ENCODE measurements around the gene TDRD5. TPM values are rescaled to one million over a fixed set of nuclear protein-coding genes. Genes with fewer than 3 reads are reported as not detected.

The TDRD5 gene, protein sequence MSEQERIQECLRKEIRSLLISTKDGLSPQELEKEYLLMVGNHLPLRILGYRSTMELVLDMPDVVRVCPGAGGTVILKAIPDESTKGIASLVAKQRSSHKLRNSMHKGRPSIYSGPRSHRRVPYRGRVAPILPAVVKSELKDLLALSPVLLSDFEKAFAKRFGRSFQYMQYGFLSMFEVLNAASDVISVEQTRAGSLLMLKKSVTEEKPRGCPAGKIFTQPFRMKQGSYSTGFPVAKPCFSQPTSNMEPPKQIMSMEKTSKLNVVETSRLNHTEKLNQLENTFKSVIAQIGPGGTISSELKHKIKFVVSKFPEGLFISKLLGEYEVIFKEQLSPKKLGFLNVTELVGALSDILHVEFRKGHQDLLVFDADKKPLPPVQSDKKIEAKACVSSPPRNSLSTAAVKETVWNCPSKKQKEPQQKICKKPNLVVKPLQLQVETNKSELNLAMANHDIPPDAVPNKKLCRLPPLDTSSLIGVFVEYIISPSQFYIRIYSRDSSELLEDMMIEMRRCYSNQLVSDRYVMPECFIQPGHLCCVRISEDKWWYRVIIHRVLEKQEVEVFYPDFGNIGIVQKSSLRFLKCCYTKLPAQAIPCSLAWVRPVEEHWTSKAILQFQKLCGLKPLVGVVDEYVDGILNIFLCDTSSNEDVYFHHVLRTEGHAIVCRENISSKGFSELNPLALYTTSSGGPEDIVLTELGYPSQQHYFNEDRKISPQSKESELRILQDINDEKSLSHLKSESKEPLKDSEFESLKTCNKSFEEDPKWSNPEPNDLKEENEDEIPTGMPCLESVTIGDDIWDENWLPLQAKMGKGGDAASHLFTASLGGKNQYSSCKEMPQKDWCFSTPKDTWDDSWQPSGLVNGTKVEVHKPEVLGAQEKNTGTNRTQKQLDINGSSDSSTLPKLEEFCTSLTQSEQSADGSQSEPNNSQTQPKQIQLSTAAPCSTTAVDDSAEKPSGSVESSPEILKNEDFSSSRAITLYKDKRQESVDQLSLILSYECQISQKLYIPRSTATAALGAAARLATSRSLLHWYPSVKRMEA
- total RNA-seq: under 1 TPM in 1 of 2 donors, not detected in 1; 0.12 TPM
- long read RNA-seq: 0 reads

DNA sequence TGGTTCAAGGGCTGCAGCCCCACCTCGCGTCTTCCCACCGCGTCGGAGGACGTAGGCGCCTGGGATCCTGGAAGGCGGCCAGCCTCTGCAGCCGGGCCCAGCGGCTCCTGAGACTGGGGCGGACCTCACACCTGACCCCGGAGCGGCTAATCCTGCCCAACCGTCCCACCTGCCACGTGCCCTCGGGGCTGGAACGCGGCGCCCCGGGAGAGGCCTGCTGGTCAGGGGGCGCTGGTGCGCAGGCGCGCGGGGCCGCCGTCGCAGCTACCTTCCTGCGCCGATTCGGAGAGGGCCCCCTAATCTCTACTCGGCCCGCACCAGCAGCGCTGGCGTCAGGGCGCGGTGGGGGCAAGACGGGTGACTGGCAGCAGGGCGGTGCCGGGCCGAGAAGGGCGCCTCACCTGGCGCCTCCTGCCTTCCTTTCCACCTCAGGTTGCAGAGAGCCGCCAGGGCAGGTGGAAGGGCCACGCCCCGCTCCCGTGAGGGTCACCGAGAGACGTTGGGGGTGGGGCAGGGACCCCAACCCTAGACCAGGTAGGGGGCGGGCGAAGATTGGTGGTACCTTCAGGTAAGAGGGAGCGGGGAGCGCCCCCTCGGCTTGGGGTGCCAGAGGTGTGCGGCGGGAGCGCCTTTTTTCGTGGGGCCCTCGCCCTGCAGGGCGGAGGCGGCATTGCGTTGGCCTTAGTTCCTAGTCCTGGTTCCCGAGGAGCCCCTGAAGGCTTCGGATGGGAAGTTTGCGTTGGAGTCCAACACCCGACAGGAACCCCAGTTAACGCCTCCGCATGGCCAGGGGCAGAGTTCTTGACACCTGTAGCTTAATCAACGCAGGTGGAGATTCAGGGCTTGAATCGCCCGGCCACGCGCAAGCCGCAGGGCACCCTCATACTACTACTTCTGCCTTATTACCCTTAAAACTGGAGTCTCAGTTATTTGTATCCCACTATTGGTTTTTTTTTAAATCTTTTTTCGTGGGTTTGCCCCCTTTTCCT is at the start of gene TDRD5:
Gene TDRD5 (plus strand): TSS at position 241 of the 989 bp plus-strand sequence. CDS start 784 bp downstream, outside the sequence.
- DNase-seq: no peak
- ATAC-seq: peak in 1 of 2 donors; percentile 45
- intact Hi-C loops (cut with DNase I): no loop called here

DNA sequence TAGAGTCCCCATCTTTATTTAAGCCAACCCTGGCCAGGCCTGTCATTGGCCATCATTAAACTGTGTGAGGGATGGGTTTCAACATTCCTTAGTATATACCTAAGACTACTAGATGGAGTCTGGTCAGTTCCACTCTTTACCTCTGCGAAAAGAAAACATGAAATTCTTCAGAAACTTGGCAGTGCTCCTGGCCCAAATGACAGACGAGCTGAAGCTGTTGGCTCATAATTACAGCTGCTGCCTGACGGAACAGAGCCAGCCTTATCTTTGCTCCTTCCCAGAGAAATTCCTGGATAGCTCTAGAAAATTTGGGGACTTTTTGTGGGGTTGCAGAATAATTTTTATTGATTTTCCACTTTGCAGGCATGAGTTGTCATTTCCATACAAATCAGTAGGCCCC is 46.3 kb upstream of the TDRD5 start:
- DNase-seq (no peak), ATAC-seq (no peak)
- intact Hi-C loops (cut with DNase I): no loop called here

DNA sequence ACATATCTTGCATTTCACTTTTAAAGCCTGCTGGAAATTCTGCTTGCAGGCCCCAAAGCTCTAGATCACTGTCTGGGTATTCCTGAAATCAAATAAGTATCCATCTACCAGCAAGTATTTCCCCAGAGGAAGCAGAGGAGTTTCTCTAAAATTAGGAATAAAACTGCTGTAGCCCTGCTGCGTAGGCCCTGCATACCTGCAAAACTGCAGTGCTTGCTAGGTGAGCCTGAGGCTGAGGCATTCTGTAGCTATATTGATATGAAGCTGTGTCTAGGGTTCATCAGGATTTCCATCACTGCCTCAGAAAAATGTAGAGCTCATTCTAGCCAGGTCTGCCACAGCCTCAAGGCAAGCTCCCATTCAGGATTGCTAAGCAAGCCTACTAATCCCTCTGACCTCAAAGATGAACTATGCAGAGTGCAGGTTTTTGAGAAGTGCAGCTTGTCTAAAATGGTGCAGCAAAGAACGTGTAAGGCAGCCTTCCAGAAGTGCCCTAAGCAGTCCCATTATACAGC is 44.6 kb upstream of the TDRD5 start:
- DNase-seq (no peak), ATAC-seq (no peak)
- intact Hi-C loops (cut with DNase I): no loop called here

DNA sequence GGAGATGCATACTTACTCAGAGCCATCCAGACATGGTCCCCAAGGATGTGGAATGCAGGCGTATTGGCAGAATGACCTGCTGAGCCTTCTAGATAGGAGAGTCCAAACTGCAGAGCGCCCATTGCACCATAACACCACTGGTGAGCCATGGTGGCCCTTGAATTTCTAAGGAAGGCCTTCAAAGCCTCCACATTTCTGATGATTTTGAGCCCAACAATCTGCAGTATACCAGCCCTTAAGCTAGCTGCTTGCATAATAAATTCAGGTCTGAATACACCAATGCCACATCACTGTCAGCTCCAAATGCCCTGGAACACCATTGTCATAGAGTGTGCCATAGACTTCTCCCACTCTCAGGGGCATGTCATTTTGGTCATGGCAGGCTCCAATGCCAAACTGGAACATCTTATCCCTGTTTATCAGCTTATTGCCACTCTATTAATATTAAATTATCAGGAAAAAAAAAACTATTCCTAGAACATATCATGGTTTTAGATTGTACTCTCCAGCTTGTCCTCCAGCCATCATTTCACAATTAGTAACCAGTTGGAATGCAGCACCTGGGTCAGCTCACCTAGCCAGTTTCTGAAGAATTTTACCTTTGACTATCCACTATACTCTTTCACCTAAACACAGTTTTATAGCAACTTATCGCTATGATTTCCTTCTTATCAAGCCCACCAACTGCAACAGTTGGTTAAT is 42.8 kb upstream of the TDRD5 start:
- ATAC-seq (no peak), DNase-seq (no peak)
- intact Hi-C loops (cut with DNase I): no loop called here

DNA sequence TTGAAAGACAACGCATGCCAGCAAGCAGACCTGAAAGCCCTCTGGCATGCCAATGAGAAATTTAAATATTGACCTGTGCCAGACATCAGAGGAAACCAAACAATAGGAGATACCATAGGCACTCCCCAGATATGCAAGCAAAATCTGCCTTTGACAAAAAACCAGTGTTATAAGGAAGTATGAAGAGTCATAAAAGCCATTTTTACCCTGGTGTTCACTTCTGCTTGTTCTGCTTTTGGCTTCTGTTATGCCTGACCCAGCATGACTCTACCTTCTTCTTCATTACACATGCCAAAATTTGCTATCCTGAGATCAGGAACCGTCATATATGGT is 42.3 kb upstream of the TDRD5 start:
- ATAC-seq (no peak), DNase-seq (no peak)
- intact Hi-C loops (cut with DNase I): no loop called here

DNA sequence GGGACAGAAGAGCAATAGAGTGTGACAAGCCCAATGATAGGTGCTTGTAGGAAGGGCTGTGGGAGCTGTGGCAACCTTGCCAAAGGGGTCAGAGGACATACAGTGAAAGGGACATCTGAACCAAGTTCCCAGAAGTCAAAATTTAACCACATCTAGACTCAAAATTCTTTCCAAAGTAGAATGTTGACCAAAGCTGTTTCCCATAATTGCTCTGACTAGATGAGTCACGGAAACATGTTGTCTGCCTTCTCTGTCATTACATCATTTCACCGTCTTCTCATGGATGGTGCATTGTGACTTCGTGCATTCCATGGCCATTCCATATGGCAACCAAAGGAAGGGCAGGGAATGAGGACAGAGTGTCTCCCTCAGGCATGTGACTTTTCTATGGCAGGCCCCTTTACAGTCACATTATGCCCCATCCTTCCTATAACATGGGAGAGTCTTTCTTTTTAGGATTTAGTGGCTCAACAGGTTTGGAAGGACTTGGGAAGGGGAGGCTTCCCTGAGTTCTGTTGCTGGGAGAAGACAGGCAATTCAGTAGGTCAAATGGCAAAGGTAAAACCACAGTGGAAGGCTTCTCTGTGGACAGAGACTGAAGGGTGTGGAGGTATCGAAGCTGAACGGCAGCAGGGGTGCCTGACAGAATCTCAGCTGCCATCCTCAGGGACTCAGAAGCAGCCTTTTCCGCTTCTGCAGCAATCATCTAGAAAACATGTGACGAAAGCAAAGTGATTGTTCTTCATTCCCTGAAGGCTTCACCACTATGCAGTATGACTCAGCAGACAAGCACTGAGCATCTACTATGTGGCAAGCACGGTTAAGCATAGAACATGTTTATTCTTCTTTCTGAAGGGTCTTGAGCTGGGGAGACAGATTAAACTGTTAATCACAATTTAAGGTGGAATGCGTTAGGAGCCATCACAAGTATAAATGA is 40.6 kb upstream of the TDRD5 start:
- DNase-seq (no peak), ATAC-seq (peak in 1 of 2 donors; percentile 53)
- intact Hi-C loops (cut with DNase I): no loop called here

DNA sequence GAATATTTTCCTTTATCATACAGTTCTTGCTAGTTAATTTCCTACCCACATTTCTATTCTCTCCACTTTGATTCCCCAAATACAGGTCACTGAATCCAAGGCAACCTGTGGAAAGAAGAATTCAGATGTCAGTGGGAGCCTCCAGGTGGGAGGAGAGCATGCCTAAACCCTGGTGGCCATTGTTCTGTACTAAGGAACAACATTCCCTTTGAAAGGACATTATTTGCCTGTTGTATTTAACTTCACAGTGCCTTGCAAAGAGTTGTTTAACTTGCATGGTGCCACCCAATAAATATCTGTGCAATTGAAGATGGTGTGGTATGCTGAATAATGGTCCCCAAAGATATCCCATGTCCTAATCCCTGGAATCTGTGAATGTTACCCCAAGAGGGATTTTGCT is 37.2 kb upstream of the TDRD5 start:
- DNase-seq: no peak
- intact Hi-C loops (cut with DNase I): no loop called here
- ATAC-seq: no peak

DNA sequence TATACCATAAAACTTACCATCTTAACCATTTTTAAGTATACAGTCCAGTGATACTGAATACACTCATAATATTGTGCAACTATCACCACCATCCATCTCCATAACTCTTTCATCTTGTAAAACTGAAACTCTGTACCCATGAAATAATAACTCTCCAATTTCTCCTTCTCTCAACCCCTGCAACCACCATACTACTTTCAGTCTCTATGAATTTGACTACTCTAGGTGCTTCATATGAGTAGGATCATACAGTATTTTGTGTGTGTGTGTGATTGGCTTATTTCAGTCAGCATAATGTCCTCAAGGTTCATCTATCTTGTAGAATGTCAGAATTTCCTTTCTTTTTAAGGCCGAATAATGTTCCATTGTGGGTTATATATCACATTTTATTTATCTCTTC is 33.6 kb upstream of the TDRD5 start:
- ATAC-seq: no peak
- intact Hi-C loops (cut with DNase I): no loop called here
- no peak for DNase-seq

DNA sequence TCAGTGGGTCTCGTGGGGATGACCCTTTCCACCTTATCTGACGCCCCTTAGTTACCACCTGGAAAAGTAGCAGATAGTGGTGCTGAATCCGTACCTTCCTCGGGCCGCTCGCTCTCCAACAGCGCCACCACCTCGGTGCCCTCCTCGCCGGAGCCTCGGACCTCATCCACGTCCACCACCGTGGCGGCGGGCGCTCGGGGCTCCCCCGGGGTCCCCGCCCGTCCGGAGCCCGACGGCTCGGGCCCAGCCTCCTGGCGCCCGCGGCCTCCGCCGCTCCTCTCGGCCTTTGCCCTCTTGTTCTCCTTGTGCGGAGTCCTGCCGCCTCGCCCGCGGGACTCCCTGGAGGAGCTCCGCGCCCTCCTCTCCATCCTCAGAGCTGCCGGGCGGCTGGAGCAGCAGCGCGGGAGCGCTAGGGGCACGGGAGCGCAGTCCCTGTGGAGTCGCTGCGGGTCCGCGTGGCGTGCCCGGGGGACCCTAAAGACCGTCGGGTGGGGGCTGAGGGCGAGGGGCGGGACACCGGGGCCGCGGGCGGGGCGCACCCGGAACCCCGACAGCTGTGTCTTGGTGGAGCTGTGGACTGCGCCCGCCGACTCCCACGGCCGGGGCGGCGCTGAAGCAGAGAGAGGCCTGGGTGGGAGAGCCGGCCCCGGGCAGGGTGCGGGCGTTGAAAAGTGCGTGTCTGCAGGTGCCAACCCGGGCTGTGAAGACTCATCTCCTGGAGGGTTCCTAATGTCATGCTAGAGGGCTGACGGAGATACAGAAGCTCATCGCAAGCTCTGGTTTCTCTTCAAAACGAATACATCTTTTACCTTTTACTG is 15.9 kb upstream of the TDRD5 start, which contains the start of gene NPHS2:
Gene NPHS2 (minus strand): TSS at position 452 of the 818 bp plus-strand sequence. CDS start 84 bp downstream, at position 368.
- ATAC-seq (peak in 1 of 2 donors; percentile 11), DNase-seq (no peak)
- intact Hi-C loops (cut with DNase I): no loop called here

DNA sequence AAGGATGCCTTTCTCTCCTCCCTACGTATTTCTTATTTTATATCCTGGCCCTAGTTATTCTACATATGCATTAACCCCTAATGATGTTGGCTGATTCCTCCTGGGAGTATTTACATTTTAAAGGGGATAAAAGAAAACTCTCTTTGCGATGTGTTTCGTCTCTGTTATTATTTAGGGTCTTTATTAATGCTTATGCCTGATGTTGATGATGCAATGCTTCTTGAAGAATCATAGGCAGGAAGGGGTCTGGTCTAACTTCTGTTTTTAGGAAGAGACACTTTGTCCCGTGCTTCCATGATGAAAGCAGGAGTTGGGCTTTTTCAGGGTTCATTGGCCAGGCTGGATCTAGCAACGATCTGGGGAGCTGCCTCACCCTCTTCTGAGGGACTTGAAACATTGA is 15.1 kb upstream of the TDRD5 start:
- ATAC-seq: no peak
- DNase-seq: no peak
- intact Hi-C loops (cut with DNase I): no loop called here

DNA sequence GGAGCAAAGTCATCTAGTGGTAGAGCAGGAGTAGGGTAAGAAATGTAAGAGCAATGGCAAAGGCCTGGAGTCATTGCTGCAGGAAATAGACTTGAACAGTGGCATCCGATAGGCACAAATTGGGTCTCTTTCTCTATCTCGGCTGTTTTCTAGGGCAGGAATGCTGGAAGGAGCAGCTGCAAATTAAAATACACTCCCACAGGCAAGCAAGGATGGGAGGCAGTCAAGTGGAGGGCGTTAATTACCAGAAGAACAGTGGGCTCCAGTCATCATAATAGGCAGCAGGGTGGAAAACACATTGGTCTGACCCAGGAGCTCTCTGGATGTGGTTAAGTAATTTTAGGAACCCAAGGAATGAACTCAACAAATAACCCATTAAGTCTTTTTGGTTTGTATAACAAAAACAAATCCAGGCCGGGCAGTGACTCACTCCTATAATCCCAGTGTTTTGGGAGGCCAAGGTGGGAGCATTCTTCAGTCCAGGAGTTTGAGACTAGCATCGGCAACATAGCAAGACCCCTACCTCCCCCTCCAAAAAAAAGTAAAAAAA is 7.8 kb upstream of the TDRD5 start:
- ATAC-seq: no peak
- intact Hi-C loops (cut with DNase I): no loop called here
- DNase-seq: no peak

DNA sequence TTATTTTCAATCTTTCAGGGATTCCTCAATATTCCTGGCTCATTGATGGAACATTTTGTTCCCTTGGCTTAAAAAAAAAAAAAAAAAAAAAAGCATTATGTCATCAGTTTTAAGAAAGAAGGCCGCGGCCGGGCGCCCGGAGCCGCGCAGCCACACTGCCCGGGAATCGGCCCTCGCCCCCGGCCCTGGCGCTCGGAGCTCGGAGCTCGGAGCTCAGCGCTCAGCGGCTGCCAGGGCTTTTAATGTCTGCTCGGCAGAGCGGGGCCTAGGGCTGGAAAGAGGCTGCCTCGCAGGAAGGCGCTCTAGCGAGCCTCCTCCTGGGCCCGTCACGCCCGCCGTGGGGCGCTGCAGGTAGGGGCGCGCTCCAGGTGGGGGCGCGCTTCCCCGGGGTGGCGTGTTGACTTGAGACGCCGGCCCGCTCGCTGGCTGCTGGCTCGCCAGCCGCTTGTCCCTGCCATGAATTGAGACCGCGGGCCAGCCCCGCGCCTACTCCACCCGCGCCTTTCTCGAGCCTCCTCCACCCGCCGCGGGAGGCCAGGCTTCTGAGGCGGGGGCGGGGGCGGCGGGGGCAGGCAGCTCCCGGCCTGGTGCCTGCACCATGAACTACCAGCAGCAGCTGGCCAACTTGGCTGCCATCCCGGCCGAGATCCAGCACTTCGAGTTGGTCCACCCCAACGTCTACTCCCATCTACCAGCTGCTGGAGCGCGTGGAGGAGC is 5.4 kb upstream of the TDRD5 start:
- DNase-seq (peak; percentile 68), ATAC-seq (peak; percentile 87 to 89)
- intact Hi-C loops (cut with DNase I): no loop called here

DNA sequence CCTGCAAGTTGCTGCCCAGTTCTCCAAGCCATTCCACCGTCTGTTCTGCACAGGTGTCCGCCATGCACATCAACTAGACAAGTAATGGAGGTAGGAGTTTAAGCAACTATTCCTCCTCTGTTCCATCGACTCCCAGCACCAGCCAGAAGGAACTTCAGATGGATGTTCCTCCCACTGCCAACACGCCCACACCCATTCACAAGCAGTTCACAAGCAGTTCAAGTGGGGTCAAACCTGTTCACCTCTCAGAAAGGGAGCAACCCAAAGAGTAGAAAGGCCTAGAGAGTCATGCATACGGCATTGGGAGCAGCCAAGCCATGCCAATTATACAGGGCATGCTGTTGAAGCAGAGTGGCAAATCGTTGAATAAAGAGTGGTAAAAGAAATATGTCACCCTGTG is 4.3 kb upstream of the TDRD5 start:
- no peak for DNase-seq
- no peak for ATAC-seq
- intact Hi-C loops (cut with DNase I): no loop called here

DNA sequence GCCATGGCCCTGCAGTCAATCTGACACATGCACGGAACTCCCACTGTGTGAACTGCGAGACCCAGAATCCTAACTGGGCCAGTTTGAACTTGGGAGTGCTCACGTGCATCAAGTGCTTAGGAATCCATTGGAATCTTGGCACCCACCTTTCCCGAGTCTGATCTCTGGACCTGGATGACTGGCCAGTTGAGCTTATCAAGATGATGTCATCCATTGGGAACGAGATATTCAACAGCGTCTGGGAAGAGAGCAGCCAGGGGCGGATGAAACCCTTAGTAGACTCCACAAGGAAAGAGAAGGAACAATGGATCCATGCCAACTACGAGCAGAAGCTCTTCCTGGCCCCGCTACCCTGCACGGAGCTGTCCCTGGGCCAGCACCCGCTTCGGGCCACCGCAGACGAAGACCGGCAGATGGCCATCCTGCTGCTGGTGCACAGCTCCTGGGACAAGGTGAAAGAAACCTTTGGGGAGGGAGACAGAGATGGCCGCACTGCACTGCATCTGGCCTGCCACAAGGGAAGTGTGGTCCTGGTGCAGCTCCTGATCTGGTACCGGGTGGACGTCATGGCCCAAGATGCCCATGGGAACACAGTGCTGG is 3.1 kb upstream of the TDRD5 start:
- no peak for DNase-seq
- intact Hi-C loops (cut with DNase I): no loop called here
- ATAC-seq: no peak

DNA sequence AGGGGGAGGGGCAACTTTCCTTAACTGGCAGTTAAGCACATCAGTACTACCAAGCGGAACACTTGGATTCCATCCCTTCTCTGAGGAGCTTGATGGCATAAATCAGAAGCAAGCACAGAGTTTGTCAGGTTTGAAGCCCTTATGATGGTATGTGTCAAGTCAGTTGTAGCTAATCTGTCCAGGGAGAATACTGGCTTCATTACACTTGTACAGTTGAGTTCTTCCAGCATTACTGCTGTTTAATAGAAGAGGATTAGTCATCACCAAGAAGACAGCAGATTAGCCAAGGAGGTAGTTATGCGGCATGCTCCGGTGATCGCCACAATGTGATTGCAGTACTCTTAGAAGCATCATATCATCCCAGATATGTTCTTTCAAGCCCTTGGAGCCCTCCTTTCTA is 2.1 kb upstream of the TDRD5 start:
- DNase-seq (no peak), ATAC-seq (no peak)
- intact Hi-C loops (cut with DNase I): no loop called here
